ENCODE measurements around the gene OXT. TPM values are rescaled to one million over a fixed set of nuclear protein-coding genes. Genes with fewer than 3 reads are reported as not detected.
"Not testable (repeated sequence)": the region's sequence is repeated elsewhere in the genome, so short reads cannot be mapped to it uniquely, and the experiment has no call there.

Gene OXT
- total and polyA plus RNA-seq, 7 experiments from 2014 or later: 1.2 to 2.3 (median 1.6) TPM; not detected in 3

DNA sequence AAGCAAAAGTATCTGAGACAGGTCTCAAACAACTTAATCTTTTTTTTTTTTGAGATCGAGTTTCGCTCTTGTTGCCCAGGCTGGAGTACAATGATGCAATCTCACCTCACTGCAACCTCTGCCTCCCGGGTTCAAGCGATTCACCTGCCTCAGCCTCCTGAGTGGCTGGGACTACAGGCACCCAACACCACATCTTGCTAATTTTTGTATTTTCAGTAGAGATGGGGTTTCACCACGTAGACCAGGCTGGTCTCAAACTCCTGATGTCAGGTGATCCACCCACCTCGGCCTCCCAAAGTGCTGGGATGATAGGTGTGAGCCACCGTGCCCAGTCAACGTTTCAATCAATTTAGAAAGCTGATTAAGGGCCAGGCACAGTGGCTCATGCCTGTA, 1.8 kb downstream of the OXT start:
- H3K27ac ChIP-seq (ENCODE audit: low read depth, low read length); H3K9me3 ChIP-seq (ENCODE audit: control insufficient read depth in 2 of 3, low read length in 3 of 3); CTCF ChIA-PET; H3K27me3 ChIP-seq (ENCODE audit: control insufficient read depth in 2 of 2, insufficient read depth in 2 of 2, low read length in 2 of 2); H3K36me3 ChIP-seq (ENCODE audit: control insufficient read depth in 2 of 3, insufficient read depth in 3 of 3, low read length in 3 of 3); H3K9me3 Mint-ChIP-seq; H3K4me3 ChIP-seq (ENCODE audit: low read length); DNase-seq; ATAC-seq: not testable (repeated sequence)
- peaks cover 0 to 33% of the 10 kb centered on the region in 2 donors for H3K4me1 ChIP-seq (ENCODE audit: control insufficient read depth in 2 of 2, insufficient read depth in 2 of 2, low read length in 2 of 2)
- Mint-ChIP-seq H3K4me1 (peaks cover 22 to 56% (median 41%) of the 10 kb centered on the region in 7 donors), H3K4me3 (peak overlapping the region in 8 of 10 donors; percentile 29 to 84 (median 44)), H3K27me3 (peaks cover 0 to 13% (median 0%) of the 10 kb centered on the region in 5 donors), H3K27ac (peak overlapping the region in 7 of 9 donors; percentile 41 to 96 (median 83)), H3K36me3 (peaks cover 0 to 13% (median 4%) of the 10 kb centered on the region in 5 donors)
- POLR2A ChIA-PET: interaction anchor here (0.7 to 7.0 kb wide), 8 partner anchors 15 to 101 kb away, joined by 3 to 61 read pairs (median 4); partner anchors contain the start of gene LZTS3
- intact Hi-C loops (cut with micrococcal nuclease): loop anchor here in 1 of 2 donors (5.0 kb wide), 2 partner anchors 44 to 99 kb away; partner anchors contain the start of gene LZTS3

DNA sequence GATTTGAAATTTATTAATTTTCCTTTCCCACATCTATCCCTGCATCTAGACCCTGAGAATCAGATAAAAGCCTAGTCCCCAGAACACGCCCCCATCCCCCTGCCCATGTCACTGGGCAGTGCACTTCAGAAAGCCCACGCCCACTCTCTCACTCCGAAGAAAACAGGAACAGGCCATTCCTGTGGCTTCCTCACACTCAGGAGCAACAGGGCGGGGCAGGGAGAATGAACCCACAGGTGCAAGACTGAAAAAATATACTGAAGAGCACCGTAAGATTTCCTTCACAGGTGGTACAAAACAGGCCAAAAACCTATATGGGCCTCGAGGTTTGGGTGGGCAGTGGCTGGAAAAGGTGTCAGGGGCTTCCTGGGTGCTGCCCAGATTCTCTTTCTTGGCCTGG, 3.4 kb downstream of the OXT start:
- POLR2A ChIA-PET: interaction anchor here (0.7 to 7.0 kb wide), 4 partner anchors 9 to 60 kb away, joined by 3 to 61 read pairs (median 4); no protein-coding TSS in a partner anchor

DNA sequence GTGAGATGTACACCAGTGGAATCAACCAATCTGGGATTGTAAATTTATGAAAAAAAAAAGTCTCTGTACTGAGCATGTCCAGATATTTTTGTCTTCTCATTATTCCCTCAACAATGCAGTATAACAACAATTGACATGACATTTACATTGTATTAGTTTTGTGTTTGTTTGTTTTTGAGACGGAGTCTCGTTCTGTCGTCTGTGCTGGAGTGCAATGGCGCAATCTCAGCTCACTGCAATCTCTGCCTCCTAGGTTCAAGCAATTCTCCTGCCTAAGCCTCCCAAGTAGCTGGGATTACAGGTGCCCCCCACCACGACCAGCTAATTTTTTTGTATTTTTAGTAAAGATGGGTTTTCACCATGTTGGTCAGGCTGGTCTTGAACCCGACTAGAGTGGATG, 3.9 kb downstream of the OXT start:
- DNase-seq; H3K27ac ChIP-seq (ENCODE audit: low read depth, low read length); H3K4me3 ChIP-seq (ENCODE audit: low read length); ATAC-seq; H3K9me3 ChIP-seq (ENCODE audit: control insufficient read depth in 2 of 3, low read length in 3 of 3); H3K36me3 ChIP-seq (ENCODE audit: control insufficient read depth in 2 of 3, insufficient read depth in 3 of 3, low read length in 3 of 3); H3K4me3 Mint-ChIP-seq; H3K9me3 Mint-ChIP-seq; H3K27me3 ChIP-seq (ENCODE audit: control insufficient read depth in 2 of 2, insufficient read depth in 2 of 2, low read length in 2 of 2): not testable (repeated sequence)
- H3K4me1 Mint-ChIP-seq: peaks cover 18 to 53% (median 36%) of the 10 kb centered on the region in 7 donors
- H3K36me3 Mint-ChIP-seq: peaks cover 0 to 17% (median 0%) of the 10 kb centered on the region in 5 donors
- H3K27ac Mint-ChIP-seq: peak overlapping the region in 3 of 9 donors; percentile 12 to 41 (median 25)
- ChIA-PET POLR2A (interaction anchor here (0.7 to 3.0 kb wide), 2 partner anchors 18 to 60 kb away, joined by 3 to 56 read pairs; no protein-coding TSS in a partner anchor), CTCF (interaction anchor here (0.7 to 0.8 kb wide), 2 partner anchors 12 to 19 kb away, joined by 3 read pairs; no protein-coding TSS in a partner anchor)
- intact Hi-C loops (cut with micrococcal nuclease): loop anchor here in 1 of 2 donors (5.0 kb wide), 2 partner anchors 82 to 132 kb away; partner anchors contain the start of genes FASTKD5, ITPA and UBOX5
- peaks cover 0 to 23% (median under 1%) of the 10 kb centered on the region in 5 donors for H3K27me3 Mint-ChIP-seq
- peaks cover 0 to 33% of the 10 kb centered on the region in 2 donors for H3K4me1 ChIP-seq (ENCODE audit: control insufficient read depth in 2 of 2, insufficient read depth in 2 of 2, low read length in 2 of 2)

More for the DNA sequence above, 3.4 kb downstream of the OXT start:
- intact Hi-C loops (cut with micrococcal nuclease): loop anchor here (5.0 kb wide), 4 partner anchors 42 to 132 kb away; partner anchors contain the start of genes FASTKD5 (in 1 of the 2), ITPA (in 1 of the 2), LZTS3 (in 1 of the 2) and UBOX5 (in 1 of the 2)
- Histone ChIP-seq H3K36me3 (ENCODE audit: control insufficient read depth in 2 of 3, insufficient read depth in 3 of 3, low read length in 3 of 3) (no peaks in the 10 kb centered on the region), H3K4me1 (ENCODE audit: control insufficient read depth in 2 of 2, insufficient read depth in 2 of 2, low read length in 2 of 2) (peaks cover 0 to 33% of the 10 kb centered on the region in 2 donors), H3K27me3 (ENCODE audit: control insufficient read depth in 2 of 2, insufficient read depth in 2 of 2, low read length in 2 of 2) (no peaks in the 10 kb centered on the region), H3K4me3 (ENCODE audit: low read length) (no peak overlapping the region), H3K9me3 (ENCODE audit: control insufficient read depth in 2 of 3, low read length in 3 of 3) (no peaks in the 10 kb centered on the region), H3K27ac (ENCODE audit: low read depth, low read length) (no peak overlapping the region)
- Mint-ChIP-seq H3K27ac (peak overlapping the region in 2 of 9 donors; percentile 12 to 59), H3K4me1 (peaks cover 18 to 53% (median 36%) of the 10 kb centered on the region in 7 donors), H3K36me3 (peaks cover 0 to 17% (median 0%) of the 10 kb centered on the region in 5 donors), H3K4me3 (no peak overlapping the region), H3K27me3 (peaks cover 0 to 18% (median 0%) of the 10 kb centered on the region in 5 donors), H3K9me3 (peaks cover 0 to 6% (median 0%) of the 10 kb centered on the region in 11 donors)
- ATAC-seq (no peak), DNase-seq (no peak)
- CTCF ChIA-PET: interaction anchor here (0.6 to 1.1 kb wide), 4 partner anchors 12 to 1942 kb away, joined by 3 read pairs; no protein-coding TSS in a partner anchor

DNA sequence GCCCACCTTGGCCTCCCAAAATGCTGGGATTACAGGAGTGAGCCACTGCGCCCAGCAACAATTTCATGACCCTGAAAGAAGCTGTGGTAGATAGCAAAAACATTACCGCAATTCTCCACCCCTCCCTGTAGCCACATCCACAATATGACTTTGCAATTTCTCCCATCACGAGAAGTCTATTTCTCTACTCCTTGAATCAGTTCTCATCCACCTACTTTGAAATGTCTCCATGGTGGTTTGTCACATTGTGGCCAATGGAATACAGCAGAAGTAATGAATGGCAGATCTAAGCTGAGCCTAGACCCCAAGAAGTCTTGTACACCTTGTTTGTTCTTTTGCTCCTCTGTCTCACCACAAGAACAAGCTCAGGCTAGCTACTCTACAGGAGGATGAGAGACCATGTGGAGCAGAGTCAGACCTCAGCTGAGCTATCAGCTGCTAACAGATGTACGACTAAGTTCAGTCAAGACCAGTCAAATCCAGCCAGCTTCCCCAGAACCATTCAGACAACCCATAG, 6.3 kb downstream of the OXT start:
- H3K9me3 ChIP-seq (ENCODE audit: control insufficient read depth in 2 of 3, low read length in 3 of 3): no peaks in the 10 kb centered on the region
- Mint-ChIP-seq H3K27ac (peak overlapping the region; percentile 26 to 92 (median 74)), H3K9me3 (peaks cover 0 to 6% (median 0%) of the 10 kb centered on the region in 11 donors), H3K4me1 (peaks cover 15 to 43% (median 31%) of the 10 kb centered on the region in 7 donors), H3K36me3 (peaks cover 0 to 13% (median 0%) of the 10 kb centered on the region in 5 donors), H3K4me3 (peak overlapping the region; percentile 53 to 79 (median 61)), H3K27me3 (peaks cover 8 to 44% (median 23%) of the 10 kb centered on the region in 5 donors)
- DNase-seq (peak in 7 of 9 donors; percentile 44 to 66 (median 56)), ATAC-seq (peak; percentile 58)
- intact Hi-C loops (cut with micrococcal nuclease): loop anchor here (1.0 to 5.0 kb wide), 5 partner anchors 16 to 130 kb away; partner anchors contain the start of genes FASTKD5 (in 1 of the 2), ITPA (in 1 of the 2) and UBOX5 (in 1 of the 2)
- ChIA-PET POLR2A (interaction anchor here (0.6 to 3.0 kb wide), 16 partner anchors 8 to 82 kb away, joined by 3 to 56 read pairs (median 4); partner anchors contain the start of genes FASTKD5 and UBOX5), CTCF (interaction anchor here (0.5 to 1.5 kb wide), 9 partner anchors 8 to 376 kb away, joined by 3 to 11 read pairs (median 3); no protein-coding TSS in a partner anchor)
- H3K4me1 ChIP-seq (ENCODE audit: control insufficient read depth in 2 of 2, insufficient read depth in 2 of 2, low read length in 2 of 2): peaks cover 0 to 17% of the 10 kb centered on the region in 2 donors
- H3K4me3 ChIP-seq (ENCODE audit: low read length): no peak overlapping the region
- H3K27ac ChIP-seq (ENCODE audit: low read depth, low read length): peak overlapping the region; percentile 30
- no peaks in the 10 kb centered on the region for H3K36me3 ChIP-seq (ENCODE audit: control insufficient read depth in 2 of 3, insufficient read depth in 3 of 3, low read length in 3 of 3)
- peaks cover 0 to 7% of the 10 kb centered on the region in 2 donors for H3K27me3 ChIP-seq (ENCODE audit: control insufficient read depth in 2 of 2, insufficient read depth in 2 of 2, low read length in 2 of 2)

DNA sequence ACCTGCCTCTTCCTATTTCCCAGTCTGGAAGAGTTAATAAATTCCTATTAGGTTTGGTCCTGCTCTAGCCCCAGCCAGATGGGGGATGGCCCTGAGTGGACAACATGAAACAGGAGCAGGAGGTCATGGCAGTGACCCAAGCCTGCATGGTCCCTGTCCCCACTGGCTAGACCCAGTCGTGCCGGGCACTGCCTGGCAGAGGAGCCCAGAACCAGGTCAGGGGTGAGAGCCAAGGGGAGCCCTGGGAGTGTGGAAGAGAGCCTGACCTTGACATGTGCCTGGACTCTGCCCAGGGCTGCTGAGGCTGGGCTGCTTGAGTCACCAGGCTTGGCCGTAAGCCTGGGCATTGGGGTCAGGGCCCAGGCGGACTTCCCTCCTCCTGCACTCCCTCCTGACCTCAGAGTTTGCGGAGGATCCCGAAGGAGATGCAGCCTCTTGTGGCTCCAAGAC, 9.5 kb downstream of the OXT start:
- Histone ChIP-seq H3K36me3 (ENCODE audit: control insufficient read depth in 2 of 3, insufficient read depth in 3 of 3, low read length in 3 of 3) (no peaks in the 10 kb centered on the region), H3K4me3 (ENCODE audit: low read length) (no peak overlapping the region), H3K27me3 (ENCODE audit: control insufficient read depth in 2 of 2, insufficient read depth in 2 of 2, low read length in 2 of 2) (peaks cover 0 to 13% of the 10 kb centered on the region in 2 donors), H3K4me1 (ENCODE audit: control insufficient read depth in 2 of 2, insufficient read depth in 2 of 2, low read length in 2 of 2) (peaks cover 0 to 23% of the 10 kb centered on the region in 2 donors), H3K9me3 (ENCODE audit: control insufficient read depth in 2 of 3, low read length in 3 of 3) (no peaks in the 10 kb centered on the region), H3K27ac (ENCODE audit: low read depth, low read length) (no peak overlapping the region)
- H3K4me1 Mint-ChIP-seq: peaks cover 16 to 27% (median 23%) of the 10 kb centered on the region in 7 donors
- intact Hi-C loops (cut with micrococcal nuclease): no loop called here
- no peak for ATAC-seq
- POLR2A ChIA-PET: no interaction called here
- peaks cover 8 to 61% (median 23%) of the 10 kb centered on the region in 5 donors for H3K27me3 Mint-ChIP-seq
- CTCF ChIA-PET: no interaction called here
- H3K4me3 Mint-ChIP-seq: peak overlapping the region in 5 of 10 donors; percentile 4 to 83 (median 68)
- H3K9me3 Mint-ChIP-seq: peaks cover 0 to 6% (median 0%) of the 10 kb centered on the region in 11 donors
- no peak overlapping the region for H3K27ac Mint-ChIP-seq
- peak in 1 of 9 donors; percentile 5 for DNase-seq
- peaks cover 0 to 13% (median 0%) of the 10 kb centered on the region in 5 donors for H3K36me3 Mint-ChIP-seq

DNA sequence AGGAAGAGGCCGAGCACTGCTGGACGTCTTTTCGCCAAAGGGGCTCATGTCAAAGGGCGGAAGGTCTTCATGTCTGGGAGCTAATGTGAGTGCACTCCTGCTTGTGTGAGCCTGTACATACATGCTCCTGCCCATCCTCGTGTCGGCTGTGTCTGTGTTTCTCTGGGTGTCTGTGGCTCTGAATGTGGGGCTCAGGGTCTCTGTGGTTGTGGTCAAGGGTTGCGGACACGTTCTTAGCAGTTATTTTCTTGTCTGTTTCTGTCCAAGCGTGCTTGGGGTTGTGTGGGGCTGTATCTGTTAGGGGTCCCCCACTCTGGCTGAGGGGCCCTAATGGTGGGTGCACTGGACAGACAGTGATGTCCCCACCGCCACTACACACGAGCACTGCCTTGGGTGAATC, 10.2 kb downstream of the OXT start:
- Histone ChIP-seq H3K36me3 (ENCODE audit: control insufficient read depth in 2 of 3, insufficient read depth in 3 of 3, low read length in 3 of 3) (no peaks in the 10 kb centered on the region), H3K27me3 (ENCODE audit: control insufficient read depth in 2 of 2, insufficient read depth in 2 of 2, low read length in 2 of 2) (peaks cover 0 to 13% of the 10 kb centered on the region in 2 donors), H3K27ac (ENCODE audit: low read depth, low read length) (no peak overlapping the region), H3K4me3 (ENCODE audit: low read length) (no peak overlapping the region), H3K4me1 (ENCODE audit: control insufficient read depth in 2 of 2, insufficient read depth in 2 of 2, low read length in 2 of 2) (peaks cover 0 to 22% of the 10 kb centered on the region in 2 donors), H3K9me3 (ENCODE audit: control insufficient read depth in 2 of 3, low read length in 3 of 3) (no peaks in the 10 kb centered on the region)
- peak overlapping the region in 9 of 10 donors; percentile 4 to 83 (median 72) for H3K4me3 Mint-ChIP-seq
- CTCF ChIA-PET: no interaction called here
- peaks cover 8 to 62% (median 23%) of the 10 kb centered on the region in 5 donors for H3K27me3 Mint-ChIP-seq
- H3K4me1 Mint-ChIP-seq: peaks cover 16 to 26% (median 22%) of the 10 kb centered on the region in 7 donors
- peaks cover 0 to 13% (median 0%) of the 10 kb centered on the region in 5 donors for H3K36me3 Mint-ChIP-seq
- POLR2A ChIA-PET: no interaction called here
- no peak for DNase-seq
- intact Hi-C loops (cut with micrococcal nuclease): no loop called here
- no peak for ATAC-seq
- H3K27ac Mint-ChIP-seq: peak overlapping the region in 1 of 9 donors; percentile 32
- peaks cover 0 to 6% (median 0%) of the 10 kb centered on the region in 11 donors for H3K9me3 Mint-ChIP-seq

Measured in naive thymus-derived CD4-positive, alpha-beta T cell (primary cell).